Body of pancreas (tissue), 4 donors: ENCODE results near the gene AFF3.
"Not testable (repeated sequence)": the region's sequence is repeated elsewhere in the genome, so short reads cannot be mapped to it uniquely, and the experiment has no call there.

Source experiments
- CTCF ChIP-seq, 7 experiments: fragments of 450-650 bp in 4 of 7; fragments of 200-600 bp in 3 of 7; sonication (generic) in 3 of 7; IDR thresholded peaks; one replicate each; pipeline ENCODE4 v1.5.1; 2016 to 2019; ENCODE audit warnings: antibody characterized with exemption in 7 of 7
- POLR2A ChIP-seq, 3 donors: fragments of 450-650 bp; IDR thresholded peaks; one replicate each; pipeline ENCODE4 v1.6.1; 2016; ENCODE audit warnings: antibody characterized with exemption in 3 of 3, mild to moderate bottlenecking in 2 of 3

GRCh38 chr2:100098855-100099254, 43.5 kb downstream of the AFF3 start:
- TF ChIP-seq CTCF, POLR2A (IDR thresholded peaks at IDR 0.05): not testable (repeated sequence)
